Mesothelial cell of epicardium (in vitro differentiated cells): ENCODE data around the gene HHAT. TPM values are rescaled to one million over a fixed set of nuclear protein-coding genes. Genes with fewer than 3 reads are reported as not detected.

Experiments
- DNase-seq, 2 experiments: peaks; one replicate each; pipeline ENCODE4 v3.0.0; 2021; ENCODE audit warnings: low spot score in 2 of 2; ENCODE audit not compliant: unreplicated experiment in 2 of 2
- H3K27ac Mint-ChIP-seq: 2 replicates; pipeline ENCODE4 v1.8.0; 2021; ENCODE audit warnings: mixed read lengths
- H3K27me3 Mint-ChIP-seq: 2 replicates; pipeline ENCODE4 v1.8.0; 2021; ENCODE audit warnings: low read depth, mixed read lengths
- H3K36me3 Mint-ChIP-seq: 2 replicates; pipeline ENCODE4 v1.8.0; 2021; ENCODE audit warnings: mixed read lengths
- H3K4me1 Mint-ChIP-seq: 2 replicates; pipeline ENCODE4 v1.8.0; 2021; ENCODE audit warnings: mixed read lengths
- H3K4me3 Mint-ChIP-seq: 2 replicates; pipeline ENCODE4 v1.8.0; 2021; ENCODE audit warnings: mild to moderate bottlenecking, moderate library complexity, mixed read lengths
- H3K9me3 Mint-ChIP-seq: 2 replicates; pipeline ENCODE4 v1.8.0; 2021; ENCODE audit warnings: mixed read lengths
- CTCF ChIP-seq: fragments of 200-600 bp; sonication (generic); IDR thresholded peaks from one replicate; pipeline ENCODE4 v1.5.0; 2021; ENCODE audit warnings: antibody characterized with exemption; ENCODE audit not compliant: unreplicated experiment
- total RNA-seq: library from RNA; stranded (reverse); gene quantifications from 3 replicates; pipeline ENCODE4 v1.2.1, GENCODE V29; 2021

HHAT gene
- total RNA-seq, 1 donor from 2014 or later, result 19.2 TPM

GRCh38 chr1:210377731-210378333 is 49.1 kb downstream of the HHAT start:
- Mint-ChIP-seq H3K4me3 (no peak overlapping the region), H3K27ac (peak overlapping the region; percentile 55), H3K36me3 (no peaks in the 10 kb centered on the region), H3K4me1 (peaks cover 39% of the 10 kb centered on the region), H3K9me3 (no peaks in the 10 kb centered on the region), H3K27me3 (no peaks in the 10 kb centered on the region)
- TF ChIP-seq CTCF, result no peak
- DNase-seq, result no peak

- no peak for DNase-seq
- Mint-ChIP-seq H3K4me3 (no peak overlapping the region), H3K9me3 (no peaks in the 10 kb centered on the region), H3K27me3 (no peaks in the 10 kb centered on the region), H3K4me1 (peaks cover 34% of the 10 kb centered on the region), H3K27ac (no peak overlapping the region), H3K36me3 (no peaks in the 10 kb centered on the region)
- TF ChIP-seq CTCF, result no peak
Observed at GRCh38 chr1:210378736-210379135, 50.0 kb downstream of the HHAT start.

GRCh38 chr1:210381934-210382333 is 53.2 kb downstream of the HHAT start:
- H3K9me3 Mint-ChIP-seq, result no peaks in the 10 kb centered on the region
- TF ChIP-seq CTCF, result no peak
- H3K4me1 Mint-ChIP-seq, result peaks cover 19% of the 10 kb centered on the region
- H3K4me3 Mint-ChIP-seq, result no peak overlapping the region
- no peaks in the 10 kb centered on the region for H3K27me3 Mint-ChIP-seq
- peaks cover 5% of the 10 kb centered on the region for H3K36me3 Mint-ChIP-seq
- no peak overlapping the region for H3K27ac Mint-ChIP-seq
- no peak for DNase-seq

GRCh38 chr1:210384625-210385024 is 55.9 kb downstream of the HHAT start:
- no peak for DNase-seq
- Mint-ChIP-seq H3K4me3 (no peak overlapping the region), H3K27me3 (no peaks in the 10 kb centered on the region), H3K36me3 (peaks cover 18% of the 10 kb centered on the region), H3K27ac (no peak overlapping the region), H3K4me1 (peaks cover 3% of the 10 kb centered on the region), H3K9me3 (peaks cover 4% of the 10 kb centered on the region)
- no peak for TF ChIP-seq CTCF

- no peak overlapping the region for H3K27ac Mint-ChIP-seq
- no peak for DNase-seq
- H3K4me1 Mint-ChIP-seq, result peaks cover 3% of the 10 kb centered on the region
- peaks cover 8% of the 10 kb centered on the region for H3K9me3 Mint-ChIP-seq
- peaks cover 21% of the 10 kb centered on the region for H3K36me3 Mint-ChIP-seq
- H3K27me3 Mint-ChIP-seq, result no peaks in the 10 kb centered on the region
- no peak for TF ChIP-seq CTCF
- H3K4me3 Mint-ChIP-seq, result no peak overlapping the region
Observed at GRCh38 chr1:210385228-210385627, 56.5 kb downstream of the HHAT start.
